ENCODE measurements around the gene ZSWIM9. TPM values are rescaled to one million over a fixed set of nuclear protein-coding genes. Genes with fewer than 3 reads are reported as not detected.

ZSWIM9 gene
- total RNA-seq, 1 experiment from 2014 or later, result 17.4 TPM

DNA sequence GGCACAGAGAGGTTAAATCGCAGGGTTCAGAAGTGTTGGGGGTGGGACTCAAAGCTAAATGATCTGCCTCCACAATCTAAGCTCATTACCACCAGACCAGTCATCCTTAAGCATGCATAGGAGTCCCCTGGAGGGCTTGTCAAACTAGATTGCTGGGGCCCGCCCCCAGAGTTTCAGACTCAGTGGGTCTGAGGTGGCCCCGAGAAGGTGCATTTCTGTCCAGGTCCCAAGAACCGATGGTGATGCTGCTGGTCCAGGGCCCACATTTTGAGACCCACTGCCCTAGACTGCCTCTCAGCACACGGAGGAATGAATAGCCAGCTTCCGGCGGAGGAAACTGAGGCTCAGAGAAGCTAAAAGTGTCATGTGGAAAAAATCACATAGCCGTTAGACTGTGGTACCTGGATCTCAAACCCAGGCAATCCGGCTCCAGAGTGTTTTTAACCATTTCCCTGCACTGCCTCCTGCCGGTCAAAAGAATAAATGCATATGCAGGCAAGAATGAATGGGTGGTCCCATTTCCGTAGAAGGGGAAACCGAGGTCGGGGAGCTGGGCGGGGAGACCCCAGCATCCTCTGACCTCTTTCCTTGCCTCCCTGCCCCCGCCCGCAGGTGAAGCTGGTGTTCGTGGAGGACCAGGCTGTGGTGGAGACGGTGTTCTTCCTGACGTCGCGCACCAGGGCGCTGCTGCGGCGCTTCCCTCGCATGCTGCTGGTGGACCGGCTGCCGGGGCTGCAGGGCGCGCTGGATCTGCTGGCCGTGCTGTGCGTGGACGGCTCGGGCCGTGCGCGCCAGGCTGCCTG, 23.8 kb downstream of the ZSWIM9 start:
- CTCF ChIA-PET, result no interaction called here
- Mint-ChIP-seq H3K36me3 (ENCODE audit: insufficient read depth, unreplicated experiment) (peaks cover 15% of the 10 kb centered on the region), H3K27ac (ENCODE audit: unreplicated experiment) (no peak overlapping the region), H3K27me3 (ENCODE audit: unreplicated experiment) (no peaks in the 10 kb centered on the region), H3K4me3 (ENCODE audit: low read depth, unreplicated experiment) (no peak overlapping the region), H3K9me3 (ENCODE audit: low read depth, unreplicated experiment) (no peaks in the 10 kb centered on the region), H3K4me1 (ENCODE audit: low read depth, unreplicated experiment) (no peaks in the 10 kb centered on the region)
- intact Hi-C loops (cut with micrococcal nuclease; ENCODE audit: unreplicated experiment), result no loop called here
- peak; percentile 20 for DNase-seq
- TF ChIP-seq, protein P1, sequence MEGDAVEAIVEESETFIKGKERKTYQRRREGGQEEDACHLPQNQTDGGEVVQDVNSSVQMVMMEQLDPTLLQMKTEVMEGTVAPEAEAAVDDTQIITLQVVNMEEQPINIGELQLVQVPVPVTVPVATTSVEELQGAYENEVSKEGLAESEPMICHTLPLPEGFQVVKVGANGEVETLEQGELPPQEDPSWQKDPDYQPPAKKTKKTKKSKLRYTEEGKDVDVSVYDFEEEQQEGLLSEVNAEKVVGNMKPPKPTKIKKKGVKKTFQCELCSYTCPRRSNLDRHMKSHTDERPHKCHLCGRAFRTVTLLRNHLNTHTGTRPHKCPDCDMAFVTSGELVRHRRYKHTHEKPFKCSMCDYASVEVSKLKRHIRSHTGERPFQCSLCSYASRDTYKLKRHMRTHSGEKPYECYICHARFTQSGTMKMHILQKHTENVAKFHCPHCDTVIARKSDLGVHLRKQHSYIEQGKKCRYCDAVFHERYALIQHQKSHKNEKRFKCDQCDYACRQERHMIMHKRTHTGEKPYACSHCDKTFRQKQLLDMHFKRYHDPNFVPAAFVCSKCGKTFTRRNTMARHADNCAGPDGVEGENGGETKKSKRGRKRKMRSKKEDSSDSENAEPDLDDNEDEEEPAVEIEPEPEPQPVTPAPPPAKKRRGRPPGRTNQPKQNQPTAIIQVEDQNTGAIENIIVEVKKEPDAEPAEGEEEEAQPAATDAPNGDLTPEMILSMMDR (IDR thresholded peaks at IDR 0.05; ENCODE audit: unreplicated experiment), result peak; percentile 60
- no TSS peak for BruUV-seq (replicated peaks)

DNA sequence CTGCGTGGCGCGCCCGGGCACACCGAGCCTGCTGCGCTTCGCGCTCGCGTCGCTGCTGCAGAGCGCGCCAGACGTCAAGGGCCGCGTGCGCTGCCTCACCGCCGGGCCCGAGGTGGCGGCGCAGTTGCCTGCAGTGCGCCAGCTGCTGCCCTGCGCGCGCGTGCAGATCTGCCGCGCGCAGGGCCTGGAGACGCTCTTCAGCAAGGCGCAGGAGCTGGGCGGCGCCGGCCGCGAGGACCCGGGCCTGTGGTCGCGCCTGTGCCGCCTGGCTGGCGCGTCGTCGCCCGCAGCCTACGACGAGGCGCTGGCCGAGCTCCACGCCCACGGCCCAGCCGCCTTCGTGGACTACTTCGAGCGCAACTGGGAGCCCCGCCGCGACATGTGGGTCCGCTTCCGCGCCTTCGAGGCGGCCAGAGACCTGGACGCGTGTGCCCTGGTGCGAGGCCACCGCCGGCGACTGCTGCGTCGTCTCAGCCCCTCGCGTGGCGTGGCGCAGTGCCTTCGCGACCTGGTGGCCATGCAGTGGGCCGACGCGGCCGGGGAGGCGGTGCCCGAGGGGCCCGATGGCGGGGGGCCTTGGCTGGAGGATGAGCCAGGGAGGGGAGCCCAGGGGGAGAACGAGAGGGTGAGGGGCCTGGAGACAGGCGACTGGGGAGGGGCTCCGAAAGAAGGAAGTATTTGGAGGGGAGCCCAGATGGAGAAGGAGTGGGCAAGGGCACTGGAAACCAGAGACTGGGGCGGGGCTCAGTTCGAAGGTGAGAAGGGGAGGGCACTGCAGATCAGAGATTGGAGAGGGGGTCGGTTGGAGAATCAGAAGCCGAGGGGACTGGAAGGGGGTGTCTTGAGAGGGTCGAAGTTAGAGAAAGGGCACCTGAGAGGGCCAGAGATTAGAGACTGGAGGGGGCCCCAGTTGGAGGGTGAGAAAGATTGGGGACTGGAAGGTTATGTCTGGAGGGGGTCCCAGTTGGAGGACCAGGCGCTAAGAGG, 24.7 kb downstream of the ZSWIM9 start:
- no TSS peak for BruUV-seq (replicated peaks)
- TF ChIP-seq, protein P1 (IDR thresholded peaks at IDR 0.05; ENCODE audit: unreplicated experiment), result no peak
- CTCF ChIA-PET, result no interaction called here
- no peaks in the 10 kb centered on the region for H3K9me3 Mint-ChIP-seq (ENCODE audit: low read depth, unreplicated experiment)
- no peak overlapping the region for H3K4me3 Mint-ChIP-seq (ENCODE audit: low read depth, unreplicated experiment)
- peaks cover 15% of the 10 kb centered on the region for H3K36me3 Mint-ChIP-seq (ENCODE audit: insufficient read depth, unreplicated experiment)
- no peaks in the 10 kb centered on the region for H3K4me1 Mint-ChIP-seq (ENCODE audit: low read depth, unreplicated experiment)
- no peak for DNase-seq
- intact Hi-C loops (cut with micrococcal nuclease; ENCODE audit: unreplicated experiment), result no loop called here
- H3K27me3 Mint-ChIP-seq (ENCODE audit: unreplicated experiment), result no peaks in the 10 kb centered on the region
- H3K27ac Mint-ChIP-seq (ENCODE audit: unreplicated experiment), result no peak overlapping the region

DNA sequence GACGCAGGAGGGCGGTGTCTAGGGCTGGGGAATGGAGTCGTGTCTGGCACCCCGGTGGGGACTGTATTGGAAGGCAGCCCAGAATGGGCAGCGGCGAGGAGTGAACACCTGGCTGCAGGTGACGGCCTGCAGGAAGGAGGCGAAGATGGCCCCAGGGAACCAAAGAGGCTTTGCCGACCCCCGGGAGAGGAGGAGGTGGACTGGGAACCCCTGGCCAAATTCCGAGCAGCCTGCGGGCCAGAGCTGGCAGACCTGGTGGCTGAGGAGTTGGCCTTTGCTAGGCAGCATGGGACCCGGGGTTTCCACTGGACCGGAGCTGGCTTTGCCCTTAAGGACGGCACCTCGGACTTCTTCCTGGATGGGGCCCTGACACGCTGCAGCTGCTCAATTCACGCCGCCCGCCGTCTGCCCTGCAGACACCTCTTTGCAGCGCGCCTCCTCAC, 25.9 kb downstream of the ZSWIM9 start:
- no peak for DNase-seq
- Mint-ChIP-seq H3K4me3 (ENCODE audit: low read depth, unreplicated experiment) (no peak overlapping the region), H3K4me1 (ENCODE audit: low read depth, unreplicated experiment) (no peaks in the 10 kb centered on the region), H3K9me3 (ENCODE audit: low read depth, unreplicated experiment) (no peaks in the 10 kb centered on the region), H3K27ac (ENCODE audit: unreplicated experiment) (no peak overlapping the region), H3K27me3 (ENCODE audit: unreplicated experiment) (no peaks in the 10 kb centered on the region), H3K36me3 (ENCODE audit: insufficient read depth, unreplicated experiment) (peaks cover 15% of the 10 kb centered on the region)
- intact Hi-C loops (cut with micrococcal nuclease; ENCODE audit: unreplicated experiment), result no loop called here
- CTCF ChIA-PET, result interaction anchor here (0.7 kb wide), 1 partner anchor 49 kb away, joined by 10 read pairs; no protein-coding TSS in a partner anchor
- TF ChIP-seq, protein P1 (IDR thresholded peaks at IDR 0.05; ENCODE audit: unreplicated experiment), result no peak
- no TSS peak for BruUV-seq (replicated peaks)

DNA sequence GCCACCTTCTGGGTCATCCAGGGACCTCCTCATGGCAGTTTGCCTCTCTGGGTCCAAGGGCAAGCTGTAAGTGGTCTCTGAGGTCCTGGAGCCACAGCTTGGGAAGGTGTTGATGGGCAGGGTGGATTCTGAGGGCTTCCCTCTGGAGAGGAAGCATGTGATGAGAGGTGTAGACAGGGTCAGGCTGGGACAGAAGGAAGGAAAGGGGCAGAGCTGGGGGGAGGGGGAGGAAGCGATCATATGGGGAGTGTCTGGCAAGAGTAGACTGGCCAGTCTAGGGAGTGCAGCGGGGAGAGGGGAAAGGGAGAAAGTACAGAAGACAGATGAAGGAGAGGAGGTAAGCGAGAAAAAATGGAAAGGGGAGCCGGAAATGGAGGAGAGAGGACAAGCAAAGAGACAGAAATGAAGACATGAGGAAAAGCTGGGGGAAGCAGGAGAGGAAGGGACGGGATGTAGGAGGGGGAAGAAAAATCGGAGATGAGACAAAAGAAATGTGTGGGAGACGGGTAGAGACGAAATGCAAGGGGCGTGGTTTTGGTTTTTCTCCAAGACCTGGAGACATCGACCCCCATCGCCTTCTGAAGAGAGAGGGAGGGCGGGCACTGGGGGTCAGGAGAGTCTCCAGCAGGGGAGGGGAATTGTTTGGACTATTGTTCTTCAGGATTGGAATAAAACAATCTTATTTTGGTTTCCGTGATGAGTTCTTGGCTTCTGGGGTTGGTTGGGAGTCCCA, 26.6 kb downstream of the ZSWIM9 start:
- Mint-ChIP-seq H3K4me3 (ENCODE audit: low read depth, unreplicated experiment) (no peak overlapping the region), H3K27me3 (ENCODE audit: unreplicated experiment) (no peaks in the 10 kb centered on the region), H3K27ac (ENCODE audit: unreplicated experiment) (no peak overlapping the region), H3K4me1 (ENCODE audit: low read depth, unreplicated experiment) (no peaks in the 10 kb centered on the region), H3K9me3 (ENCODE audit: low read depth, unreplicated experiment) (no peaks in the 10 kb centered on the region), H3K36me3 (ENCODE audit: insufficient read depth, unreplicated experiment) (peaks cover 15% of the 10 kb centered on the region)
- no TSS peak for BruUV-seq (replicated peaks)
- TF ChIP-seq, protein P1 (IDR thresholded peaks at IDR 0.05; ENCODE audit: unreplicated experiment), result no peak
- intact Hi-C loops (cut with micrococcal nuclease; ENCODE audit: unreplicated experiment), result no loop called here
- CTCF ChIA-PET, result interaction anchor here (0.6 to 0.7 kb wide), 2 partner anchors 49 to 251 kb away, joined by 3 to 10 read pairs; no protein-coding TSS in a partner anchor
- no peak for DNase-seq

All from Calu3 (cell line).